H9 (cell line): Measurements from ENCODE around the gene ADRB1. TPM values are rescaled to one million over a fixed set of nuclear protein-coding genes. Genes with fewer than 3 reads are reported as not detected.

ENCODE experiments used
- DNase-seq: peaks from one replicate; pipeline ENCODE4 v3.0.0-alpha.2; 2017
- H2AFZ ChIP-seq: one replicate; pipeline ENCODE4 v1.6.1; 2013; ENCODE audit warnings: mild to moderate bottlenecking, low read length, control low read depth, moderate library complexity
- H2AK5ac ChIP-seq: 2 replicates; pipeline ENCODE4 v1.6.1; 2013; ENCODE audit warnings: low read length, control low read depth, mixed read lengths; ENCODE audit not compliant: insufficient read length
- H2BK120ac ChIP-seq: one replicate; pipeline ENCODE4 v1.6.1; 2013; ENCODE audit warnings: low read depth, mild to moderate bottlenecking, low read length, control low read depth, inconsistent platforms; ENCODE audit not compliant: poor library complexity, severe bottlenecking
- H2BK12ac ChIP-seq: 2 replicates; pipeline ENCODE4 v1.6.1; 2013; ENCODE audit warnings: low read length, control low read depth, mixed read lengths, low read depth; ENCODE audit not compliant: insufficient read length
- H2BK15ac ChIP-seq: 2 replicates; pipeline ENCODE4 v1.6.1; 2013; ENCODE audit warnings: low read depth, low read length, control low read depth
- H2BK20ac ChIP-seq: one replicate; pipeline ENCODE4 v1.6.1; 2013; ENCODE audit warnings: low read depth, mild to moderate bottlenecking, low read length, control low read depth, inconsistent platforms; ENCODE audit not compliant: poor library complexity, severe bottlenecking
- H2BK5ac ChIP-seq: 2 replicates; pipeline ENCODE4 v1.6.1; 2013; ENCODE audit warnings: low read length, control low read depth, mixed read lengths; ENCODE audit not compliant: insufficient read length
- H3K14ac ChIP-seq: 2 replicates; pipeline ENCODE4 v1.6.1; 2013; ENCODE audit warnings: low read length, control low read depth; ENCODE audit not compliant: insufficient read depth
- H3K18ac ChIP-seq: 2 replicates; pipeline ENCODE4 v1.6.1; 2013; ENCODE audit warnings: low read depth, mild to moderate bottlenecking, mixed read lengths, low read length, control low read depth; ENCODE audit not compliant: insufficient read length
- H3K23ac ChIP-seq: 2 replicates; pipeline ENCODE4 v1.6.1; 2013; ENCODE audit warnings: low read length, control low read depth, mixed read lengths, low read depth; ENCODE audit not compliant: insufficient read length
- H3K23me2 ChIP-seq: 2 replicates; pipeline ENCODE4 v1.6.1; 2013; ENCODE audit warnings: low read depth, mild to moderate bottlenecking, mixed read lengths, low read length, control low read depth; ENCODE audit not compliant: insufficient read length, poor library complexity, severe bottlenecking
- H3K27ac ChIP-seq: 2 replicates; pipeline ENCODE4 v1.5.1; 2013; ENCODE audit warnings: low read length, control low read depth, mixed read lengths, low read depth; ENCODE audit not compliant: insufficient read length
- H3K27me3 ChIP-seq: 2 replicates; pipeline ENCODE4 v1.6.1; 2013; ENCODE audit warnings: low read length, control low read depth, inconsistent platforms; ENCODE audit not compliant: insufficient read depth
- H3K4ac ChIP-seq: 2 replicates; pipeline ENCODE4 v1.6.1; 2013; ENCODE audit warnings: low read depth, mild to moderate bottlenecking, control low read depth, inconsistent platforms, low read length, moderate library complexity
- H3K4me1 ChIP-seq: 2 replicates; pipeline ENCODE4 v1.6.1; 2013; ENCODE audit warnings: low read length, control low read depth, inconsistent platforms; ENCODE audit not compliant: insufficient read depth
- H3K4me2 ChIP-seq: 2 replicates; pipeline ENCODE4 v1.6.1; 2013; ENCODE audit warnings: low read length, control low read depth, mixed read lengths; ENCODE audit not compliant: insufficient read length, insufficient read depth
- H3K56ac ChIP-seq: 2 replicates; pipeline ENCODE4 v1.6.1; 2013; ENCODE audit warnings: low read depth, mild to moderate bottlenecking, mixed read lengths, low read length, control low read depth; ENCODE audit not compliant: insufficient read length
- H3K79me1 ChIP-seq: 2 replicates; pipeline ENCODE4 v1.6.1; 2013; ENCODE audit warnings: low read depth, mild to moderate bottlenecking, moderate library complexity, low read length, control low read depth, inconsistent platforms; ENCODE audit not compliant: insufficient read depth, poor library complexity, severe bottlenecking
- H3K79me2 ChIP-seq: 2 replicates; pipeline ENCODE4 v1.6.1; 2013; ENCODE audit warnings: low read length, control low read depth, inconsistent platforms; ENCODE audit not compliant: insufficient read depth
- H3K9ac ChIP-seq: 2 replicates; pipeline ENCODE4 v1.6.1; 2013; ENCODE audit warnings: low read length, control low read depth, mixed read lengths; ENCODE audit not compliant: insufficient read length; ENCODE audit errors: extremely low read depth
- H3K9me3 ChIP-seq: one replicate; pipeline ENCODE4 v1.6.1; 2013; ENCODE audit warnings: low read depth, low read length, inconsistent platforms; ENCODE audit not compliant: control insufficient read depth
- H3T11ph ChIP-seq: one replicate; pipeline ENCODE4 v1.6.1; 2013; ENCODE audit warnings: mild to moderate bottlenecking, low read length, control low read depth, inconsistent platforms
- H4K20me1 ChIP-seq: one replicate; pipeline ENCODE4 v1.6.1; 2013; ENCODE audit not compliant: control insufficient read depth, insufficient read length, insufficient read depth
- H4K5ac ChIP-seq: 2 replicates; pipeline ENCODE4 v1.6.1; 2013; ENCODE audit warnings: low read depth, mild to moderate bottlenecking, mixed read lengths, low read length, control low read depth; ENCODE audit not compliant: insufficient read length
- H4K8ac ChIP-seq: replicated peaks from 2 replicates; pipeline ENCODE4 v1.6.1; 2013; ENCODE audit warnings: low read length, control low read depth, mixed read lengths, low read depth; ENCODE audit not compliant: insufficient read length
- H4K91ac ChIP-seq: 2 replicates; pipeline ENCODE4 v1.6.1; 2013; ENCODE audit warnings: low read depth, mild to moderate bottlenecking, moderate library complexity, mixed read lengths, low read length, control low read depth; ENCODE audit not compliant: insufficient read length
- H3K27ac Mint-ChIP-seq, 3 experiments: 2 replicates in 2 of 3; 3 replicates in 1 of 3; pipeline ENCODE4 v1.8.0; 2020 to 2021; ENCODE audit warnings: mixed read lengths in 3 of 3, mild to moderate bottlenecking in 1 of 3, moderate library complexity in 1 of 3
- H3K27me3 Mint-ChIP-seq: 2 replicates; pipeline ENCODE4 v1.8.0; 2021; ENCODE audit warnings: low read depth, mild to moderate bottlenecking, moderate library complexity, mixed read lengths
- H3K36me3 Mint-ChIP-seq, 3 experiments: 2 replicates in 2 of 3; 3 replicates in 1 of 3; pipeline ENCODE4 v1.8.0; 2020 to 2021; ENCODE audit warnings: low read depth in 3 of 3, mixed read lengths in 3 of 3; ENCODE audit not compliant: insufficient read depth in 1 of 3
- H3K4me1 Mint-ChIP-seq, 2 experiments: 2 replicates each; pipeline ENCODE4 v1.8.0; 2020; ENCODE audit warnings: mixed read lengths in 2 of 2
- H3K4me3 Mint-ChIP-seq, 2 experiments: 2 replicates in 1 of 2; 3 replicates in 1 of 2; pipeline ENCODE4 v1.8.0; 2020 to 2021; ENCODE audit warnings: mild to moderate bottlenecking in 2 of 2, mixed read lengths in 2 of 2, moderate library complexity in 1 of 2
- H3K9me3 Mint-ChIP-seq, 2 experiments: 2 replicates in 1 of 2; 3 replicates in 1 of 2; pipeline ENCODE4 v1.8.0; 2020; ENCODE audit warnings: mild to moderate bottlenecking in 2 of 2, mixed read lengths in 2 of 2, moderate library complexity in 1 of 2
- WGBS: extraction: QIAGEN DNeasy Blood & Tissue Kit; methylation state at CpG from one replicate; pipeline ENCODE4 v1.1.7; 2013; ENCODE audit warnings: missing lambda C conversion rate, low lambda C conversion rate, mixed read lengths; ENCODE audit not compliant: insufficient read length; ENCODE audit errors: extremely low coverage; 5-methylcytosine and 5-hydroxymethylcytosine counted together
- total RNA-seq: library from RNA; stranded (reverse); gene quantifications from 2 replicates; pipeline ENCODE4 v1.2.1, GENCODE V29; 2021
- TF ChIP-seq, protein P1 (sequence below): fragments of 200-600 bp; sonication (generic); conservative IDR thresholded peaks from 3 replicates; pipeline ENCODE4 v1.8.0; 2021; ENCODE audit warnings: antibody characterized with exemption, mild to moderate bottlenecking

The ADRB1 gene
- total RNA-seq, 1 experiment from 2014 or later = 0.13 TPM

DNA sequence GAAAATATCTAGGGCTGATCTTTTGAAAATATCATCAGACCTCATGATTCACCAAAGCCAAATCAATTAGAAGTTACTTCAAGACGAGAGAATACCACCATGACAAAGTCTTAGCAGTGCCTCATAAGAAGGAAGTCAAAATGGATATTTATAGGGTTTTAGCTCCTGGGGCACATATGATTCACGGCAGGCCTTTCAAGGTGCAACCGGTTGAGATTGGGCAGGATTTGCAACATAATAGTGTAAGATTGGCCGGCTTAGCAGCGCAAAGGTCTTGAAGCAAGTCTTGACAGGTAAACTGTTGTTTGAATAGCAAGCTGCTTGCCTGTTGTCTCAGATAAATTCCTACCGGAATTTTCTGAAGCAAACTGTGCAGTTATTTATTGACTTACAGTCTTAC, 17.5 kb downstream of the ADRB1 start:
- Histone ChIP-seq H3T11ph (no peak overlapping the region), H4K91ac (no peak overlapping the region), H3K4me2 (no peak overlapping the region), H3K9me3 (no peaks in the 10 kb centered on the region), H2AFZ (no peak overlapping the region), H2AK5ac (no peak overlapping the region), H3K56ac (no peak overlapping the region), H4K20me1 (no peaks in the 10 kb centered on the region), H3K4ac (no peak overlapping the region), H2BK120ac (no peak overlapping the region), H3K18ac (no peak overlapping the region), H3K4me1 (no peaks in the 10 kb centered on the region; the same call in 1 of the 2 replicates), H2BK5ac (no peak overlapping the region), H2BK20ac (no peak overlapping the region), H2BK12ac (no peak overlapping the region), H3K27me3 (no peaks in the 10 kb centered on the region), H3K23me2 (no peaks in the 10 kb centered on the region), H3K14ac (no peak overlapping the region), H4K8ac (no peak overlapping the region), H4K5ac (no peak overlapping the region), H2BK15ac (no peak overlapping the region), H3K23ac (no peak overlapping the region), H3K27ac (no peak overlapping the region), H3K79me1 (no peaks in the 10 kb centered on the region), H3K9ac (no peak overlapping the region), H3K79me2 (no peaks in the 10 kb centered on the region)
- no peaks in the 10 kb centered on the region for H3K36me3 Mint-ChIP-seq
- H3K4me1 Mint-ChIP-seq = peaks cover 11 to 18% of the 10 kb centered on the region in 2 experiments
- DNase-seq = no peak
- H3K27me3 Mint-ChIP-seq = peaks cover 8% of the 10 kb centered on the region
- H3K27ac Mint-ChIP-seq = no peak overlapping the region; a peak in 1 of 7 replicates
- no CpG with 5 or more reads among the region's 6 CpGs for WGBS
- H3K4me3 Mint-ChIP-seq = no peak overlapping the region
- no peaks in the 10 kb centered on the region for H3K9me3 Mint-ChIP-seq
- TF ChIP-seq, protein P1, sequence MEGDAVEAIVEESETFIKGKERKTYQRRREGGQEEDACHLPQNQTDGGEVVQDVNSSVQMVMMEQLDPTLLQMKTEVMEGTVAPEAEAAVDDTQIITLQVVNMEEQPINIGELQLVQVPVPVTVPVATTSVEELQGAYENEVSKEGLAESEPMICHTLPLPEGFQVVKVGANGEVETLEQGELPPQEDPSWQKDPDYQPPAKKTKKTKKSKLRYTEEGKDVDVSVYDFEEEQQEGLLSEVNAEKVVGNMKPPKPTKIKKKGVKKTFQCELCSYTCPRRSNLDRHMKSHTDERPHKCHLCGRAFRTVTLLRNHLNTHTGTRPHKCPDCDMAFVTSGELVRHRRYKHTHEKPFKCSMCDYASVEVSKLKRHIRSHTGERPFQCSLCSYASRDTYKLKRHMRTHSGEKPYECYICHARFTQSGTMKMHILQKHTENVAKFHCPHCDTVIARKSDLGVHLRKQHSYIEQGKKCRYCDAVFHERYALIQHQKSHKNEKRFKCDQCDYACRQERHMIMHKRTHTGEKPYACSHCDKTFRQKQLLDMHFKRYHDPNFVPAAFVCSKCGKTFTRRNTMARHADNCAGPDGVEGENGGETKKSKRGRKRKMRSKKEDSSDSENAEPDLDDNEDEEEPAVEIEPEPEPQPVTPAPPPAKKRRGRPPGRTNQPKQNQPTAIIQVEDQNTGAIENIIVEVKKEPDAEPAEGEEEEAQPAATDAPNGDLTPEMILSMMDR = no peak
